ENCODE results near the gene JSRP1.

DNA sequence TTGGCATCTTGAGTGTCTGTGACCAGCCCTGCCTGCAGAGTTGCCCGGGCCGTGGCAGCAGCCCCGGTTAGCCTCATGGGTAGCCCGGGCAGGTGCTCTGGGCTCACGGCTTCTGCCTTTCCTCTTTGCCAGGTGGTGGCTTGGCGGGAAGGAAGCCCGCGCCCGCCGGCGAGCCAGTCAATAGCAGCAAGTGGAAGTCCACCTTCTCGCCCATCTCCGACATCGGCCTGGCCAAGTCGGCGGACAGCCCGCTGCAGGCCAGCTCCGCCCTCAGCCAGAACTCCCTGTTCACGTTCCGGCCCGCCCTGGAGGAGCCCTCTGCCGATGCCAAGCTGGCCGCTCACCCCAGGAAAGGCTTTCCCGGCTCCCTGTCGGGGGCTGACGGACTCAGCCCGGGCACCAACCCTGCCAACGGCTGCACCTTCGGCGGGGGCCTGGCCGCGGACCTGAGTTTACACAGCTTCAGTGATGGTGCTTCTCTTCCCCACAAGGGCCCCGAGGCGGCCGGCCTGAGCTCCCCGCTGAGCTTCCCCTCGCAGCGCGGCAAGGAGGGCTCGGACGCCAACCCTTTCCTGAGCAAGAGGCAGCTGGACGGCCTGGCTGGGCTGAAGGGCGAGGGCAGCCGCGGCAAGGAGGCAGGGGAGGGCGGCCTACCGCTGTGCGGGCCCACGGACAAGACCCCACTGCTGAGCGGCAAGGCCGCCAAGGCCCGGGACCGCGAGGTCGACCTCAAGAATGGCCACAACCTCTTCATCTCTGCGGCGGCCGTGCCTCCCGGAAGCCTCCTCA, 30.0 kb downstream of the JSRP1 start:
- no peak for TF ChIP-seq ELF4 (IDR thresholded peaks at IDR 0.05)
- no peak for TF ChIP-seq SP1 (IDR thresholded peaks at IDR 0.05)
- TF ChIP-seq ARNT (IDR thresholded peaks at IDR 0.05): no peak
- TF ChIP-seq LEF1 (IDR thresholded peaks at IDR 0.05; ENCODE audit: borderline replicate concordance): no peak
- no peak for TF ChIP-seq FOXA1 (IDR thresholded peaks at IDR 0.05)
- no peak for TF ChIP-seq BHLHE40 (IDR thresholded peaks at IDR 0.05; ENCODE audit: borderline replicate concordance)
- TF ChIP-seq SUZ12 (IDR thresholded peaks at IDR 0.05): no peak
- TF ChIP-seq NFRKB (IDR thresholded peaks at IDR 0.05): no peak
- TF ChIP-seq FOXM1 (IDR thresholded peaks at IDR 0.05; ENCODE audit: borderline replicate concordance): no peak
- TF ChIP-seq HDGF (IDR thresholded peaks at IDR 0.05; ENCODE audit: borderline replicate concordance): no peak
- TF ChIP-seq ZNF384 (IDR thresholded peaks at IDR 0.05): no peak

Measured in HEK293T (cell line).